ENCODE data around the gene DLEC1. TPM values are rescaled to one million over a fixed set of nuclear protein-coding genes. Genes with fewer than 3 reads are reported as not detected.

Gene DLEC1
- total RNA-seq, 4 donors from 2014 or later, result 1.5 to 2.8 (median 1.9) TPM; not detected in 1

GRCh38 chr3:38122712-38123290, 83.8 kb downstream of the DLEC1 start:
- H3K9me3 ChIP-seq, result no peaks in the 10 kb centered on the region
- TF ChIP-seq POLR2A (IDR thresholded peaks at IDR 0.05) (no peak), CTCF (IDR thresholded peaks at IDR 0.05) (no peak)
- no peak overlapping the region for H3K27ac ChIP-seq
- H3K4me1 ChIP-seq, result no peaks in the 10 kb centered on the region
- intact Hi-C loops (cut with DNase I; ENCODE audit: low total_unique reads), result no loop called here
- H3K36me3 ChIP-seq, result no peaks in the 10 kb centered on the region
- DNase-seq, result no peak
- no peak overlapping the region for H3K4me3 ChIP-seq
- H3K27me3 ChIP-seq, result no peaks in the 10 kb centered on the region

GRCh38 chr3:38124324-38125122, 85.5 kb downstream of the DLEC1 start:
- intact Hi-C loops (cut with DNase I; ENCODE audit: low total_unique reads), result no loop called here
- H3K36me3 ChIP-seq, result no peaks in the 10 kb centered on the region
- no peak overlapping the region for H3K4me3 ChIP-seq
- no peak for TF ChIP-seq POLR2A (IDR thresholded peaks at IDR 0.05)
- no peak for TF ChIP-seq CTCF (IDR thresholded peaks at IDR 0.05)
- DNase-seq, result no peak
- no peaks in the 10 kb centered on the region for H3K27me3 ChIP-seq
- H3K9me3 ChIP-seq, result no peaks in the 10 kb centered on the region
- no peaks in the 10 kb centered on the region for H3K4me1 ChIP-seq
- no peak overlapping the region for H3K27ac ChIP-seq

- no peaks in the 10 kb centered on the region for H3K27me3 ChIP-seq
- no peak overlapping the region for H3K27ac ChIP-seq
- H3K4me3 ChIP-seq, result no peak overlapping the region
- no peaks in the 10 kb centered on the region for H3K9me3 ChIP-seq
- no peaks in the 10 kb centered on the region for H3K4me1 ChIP-seq
- H3K36me3 ChIP-seq, result no peaks in the 10 kb centered on the region
- intact Hi-C loops (cut with DNase I; ENCODE audit: low total_unique reads), result no loop called here
- TF ChIP-seq CTCF (IDR thresholded peaks at IDR 0.05) (no peak), POLR2A (IDR thresholded peaks at IDR 0.05) (no peak)
- DNase-seq, result no peak
These were observed 86.5 kb downstream of the DLEC1 start for GRCh38 chr3:38125305-38126120.

GRCh38 chr3:38126121-38126892, 87.3 kb downstream of the DLEC1 start:
- Histone ChIP-seq H3K4me3 (no peak overlapping the region), H3K36me3 (no peaks in the 10 kb centered on the region), H3K4me1 (no peaks in the 10 kb centered on the region), H3K9me3 (no peaks in the 10 kb centered on the region), H3K27me3 (no peaks in the 10 kb centered on the region), H3K27ac (no peak overlapping the region)
- DNase-seq, result no peak
- intact Hi-C loops (cut with DNase I; ENCODE audit: low total_unique reads), result no loop called here
- no peak for TF ChIP-seq POLR2A (IDR thresholded peaks at IDR 0.05)
- TF ChIP-seq CTCF (IDR thresholded peaks at IDR 0.05), result no peak
